Measurements from ENCODE around the gene SIL1. TPM values are rescaled to one million over a fixed set of nuclear protein-coding genes. Genes with fewer than 3 reads are reported as not detected.
A peak's percentile ranks its signal among the peaks of the same experiment; 100 is the strongest.

The SIL1 gene
- total RNA-seq, 1 donor from 2014 or later: 26.1 TPM

GRCh38 chr5:138936225-138936967 lies 261.8 kb downstream of the SIL1 start:
- H3K9me3 ChIP-seq (ENCODE audit: control insufficient read depth in 3 of 3, low read length in 3 of 3): no peaks in the 10 kb centered on the region
- H3K4me3 ChIP-seq (ENCODE audit: low read length in 3 of 3): no peak overlapping the region
- peaks cover 0 to 8% (median 5%) of the 10 kb centered on the region in 3 donors for H3K4me1 ChIP-seq (ENCODE audit: control insufficient read depth in 3 of 3, insufficient read depth in 3 of 3, low read length in 3 of 3)
- H3K36me3 ChIP-seq (ENCODE audit: control insufficient read depth in 3 of 3, insufficient read depth in 3 of 3, low read length in 3 of 3): peaks cover 26 to 44% (median 39%) of the 10 kb centered on the region in 3 donors
- H3K27ac ChIP-seq (ENCODE audit: low read depth, low read length): no peak overlapping the region
- H3K9ac ChIP-seq (ENCODE audit: low read depth in 1 of 3, low read length in 3 of 3): no peak overlapping the region
- no peaks in the 10 kb centered on the region for H3K27me3 ChIP-seq (ENCODE audit: control insufficient read depth in 3 of 3, insufficient read depth in 3 of 3, low read length in 3 of 3)

- Histone ChIP-seq H3K9me3 (ENCODE audit: control insufficient read depth in 3 of 3, low read length in 3 of 3) (no peaks in the 10 kb centered on the region), H3K27ac (ENCODE audit: low read depth, low read length) (no peak overlapping the region), H3K4me3 (ENCODE audit: low read length in 3 of 3) (no peak overlapping the region), H3K36me3 (ENCODE audit: control insufficient read depth in 3 of 3, insufficient read depth in 3 of 3, low read length in 3 of 3) (peaks cover 33 to 53% (median 48%) of the 10 kb centered on the region in 3 donors), H3K9ac (ENCODE audit: low read depth in 1 of 3, low read length in 3 of 3) (no peak overlapping the region), H3K27me3 (ENCODE audit: control insufficient read depth in 3 of 3, insufficient read depth in 3 of 3, low read length in 3 of 3) (no peaks in the 10 kb centered on the region), H3K4me1 (ENCODE audit: control insufficient read depth in 3 of 3, insufficient read depth in 3 of 3, low read length in 3 of 3) (peaks cover 0 to 8% (median 5%) of the 10 kb centered on the region in 3 donors)
Measured at GRCh38 chr5:138935466-138935865, 262.7 kb downstream of the SIL1 start.

DNA sequence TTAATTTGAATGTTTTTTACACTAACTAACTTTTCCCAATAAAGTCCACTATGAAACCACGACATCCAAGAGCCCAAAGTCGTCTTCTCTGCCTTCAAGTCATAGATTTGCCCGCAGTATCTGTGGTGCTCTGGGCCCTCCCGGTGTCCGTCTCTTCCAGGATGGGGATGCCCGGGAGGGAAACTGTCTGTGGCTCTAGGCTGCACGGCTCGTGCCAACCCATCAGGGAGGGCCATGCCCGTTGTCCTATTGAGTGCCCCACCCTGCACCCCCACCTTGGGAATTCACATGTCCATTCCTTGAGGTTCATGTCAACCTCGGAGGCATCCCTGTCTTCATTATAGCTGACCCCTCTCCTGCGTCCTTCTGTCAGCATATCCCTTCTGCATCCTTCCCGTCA lies 263.2 kb downstream of the SIL1 start:
- H3K4me1 ChIP-seq (ENCODE audit: control insufficient read depth in 3 of 3, insufficient read depth in 3 of 3, low read length in 3 of 3): peaks cover 0 to 8% (median 5%) of the 10 kb centered on the region in 3 donors
- H3K9me3 ChIP-seq (ENCODE audit: control insufficient read depth in 3 of 3, low read length in 3 of 3): no peaks in the 10 kb centered on the region
- H3K36me3 ChIP-seq (ENCODE audit: control insufficient read depth in 3 of 3, insufficient read depth in 3 of 3, low read length in 3 of 3): peaks cover 36 to 58% (median 53%) of the 10 kb centered on the region in 3 donors
- H3K27me3 ChIP-seq (ENCODE audit: control insufficient read depth in 3 of 3, insufficient read depth in 3 of 3, low read length in 3 of 3): no peaks in the 10 kb centered on the region
- H3K27ac ChIP-seq (ENCODE audit: low read depth, low read length): no peak overlapping the region
- H3K4me3 ChIP-seq (ENCODE audit: low read length in 3 of 3): no peak overlapping the region
- H3K9ac ChIP-seq (ENCODE audit: low read depth in 1 of 3, low read length in 3 of 3): no peak overlapping the region

GRCh38 chr5:138933522-138934290 lies 264.5 kb downstream of the SIL1 start:
- no peak overlapping the region for H3K27ac ChIP-seq (ENCODE audit: low read depth, low read length)
- no peaks in the 10 kb centered on the region for H3K27me3 ChIP-seq (ENCODE audit: control insufficient read depth in 3 of 3, insufficient read depth in 3 of 3, low read length in 3 of 3)
- no peaks in the 10 kb centered on the region for H3K9me3 ChIP-seq (ENCODE audit: control insufficient read depth in 3 of 3, low read length in 3 of 3)
- H3K4me3 ChIP-seq (ENCODE audit: low read length in 3 of 3): no peak overlapping the region
- H3K4me1 ChIP-seq (ENCODE audit: control insufficient read depth in 3 of 3, insufficient read depth in 3 of 3, low read length in 3 of 3): peaks cover 0 to 8% (median 5%) of the 10 kb centered on the region in 3 donors
- peaks cover 41 to 69% (median 57%) of the 10 kb centered on the region in 3 donors for H3K36me3 ChIP-seq (ENCODE audit: control insufficient read depth in 3 of 3, insufficient read depth in 3 of 3, low read length in 3 of 3)
- H3K9ac ChIP-seq (ENCODE audit: low read depth in 1 of 3, low read length in 3 of 3): no peak overlapping the region

GRCh38 chr5:138932171-138932810 lies 265.9 kb downstream of the SIL1 start:
- H3K9ac ChIP-seq (ENCODE audit: low read depth in 1 of 3, low read length in 3 of 3): no peak overlapping the region
- no peaks in the 10 kb centered on the region for H3K27me3 ChIP-seq (ENCODE audit: control insufficient read depth in 3 of 3, insufficient read depth in 3 of 3, low read length in 3 of 3)
- H3K9me3 ChIP-seq (ENCODE audit: control insufficient read depth in 3 of 3, low read length in 3 of 3): no peaks in the 10 kb centered on the region
- H3K4me3 ChIP-seq (ENCODE audit: low read length in 3 of 3): no peak overlapping the region
- H3K4me1 ChIP-seq (ENCODE audit: control insufficient read depth in 3 of 3, insufficient read depth in 3 of 3, low read length in 3 of 3): peaks cover 7 to 10% (median 9%) of the 10 kb centered on the region in 3 donors
- peaks cover 41 to 74% (median 61%) of the 10 kb centered on the region in 3 donors for H3K36me3 ChIP-seq (ENCODE audit: control insufficient read depth in 3 of 3, insufficient read depth in 3 of 3, low read length in 3 of 3)
- no peak overlapping the region for H3K27ac ChIP-seq (ENCODE audit: low read depth, low read length)

DNA sequence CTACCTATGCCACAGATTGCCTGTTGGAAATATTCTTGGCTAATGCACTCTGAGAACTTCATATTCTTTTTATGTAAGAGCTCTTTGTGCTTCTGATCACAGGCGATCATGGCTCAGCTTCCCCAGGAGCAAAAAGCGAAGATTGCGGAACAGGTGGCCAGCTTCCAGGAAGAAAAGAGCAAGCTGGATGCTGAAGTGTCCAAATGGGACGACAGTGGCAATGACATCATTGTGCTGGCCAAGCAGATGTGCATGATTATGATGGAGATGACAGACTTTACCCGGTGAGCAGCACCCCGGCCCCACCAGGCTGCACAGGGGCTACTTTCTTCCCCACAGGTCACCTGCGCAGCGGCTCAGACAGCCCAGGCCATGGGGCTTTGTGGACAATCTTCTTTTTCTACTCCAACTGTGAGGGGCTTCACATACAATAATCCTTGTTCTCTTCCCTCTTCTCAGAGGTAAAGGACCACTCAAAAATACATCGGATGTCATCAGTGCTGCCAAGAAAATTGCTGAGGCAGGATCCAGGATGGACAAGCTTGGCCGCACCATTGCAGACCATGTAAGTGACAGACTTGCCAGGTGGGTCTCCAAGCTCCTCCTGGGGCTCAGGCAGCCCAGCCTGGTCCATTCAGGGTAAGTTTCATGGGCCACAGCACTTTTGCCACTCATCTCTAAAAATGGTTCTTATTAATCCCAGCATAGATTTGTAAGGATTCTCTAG lies 267.6 kb downstream of the SIL1 start:
- Histone ChIP-seq H3K27ac (ENCODE audit: low read depth, low read length) (no peak overlapping the region), H3K36me3 (ENCODE audit: control insufficient read depth in 3 of 3, insufficient read depth in 3 of 3, low read length in 3 of 3) (peaks cover 51 to 82% (median 73%) of the 10 kb centered on the region in 3 donors), H3K4me1 (ENCODE audit: control insufficient read depth in 3 of 3, insufficient read depth in 3 of 3, low read length in 3 of 3) (peaks cover 4 to 7% (median 6%) of the 10 kb centered on the region in 3 donors), H3K9me3 (ENCODE audit: control insufficient read depth in 3 of 3, low read length in 3 of 3) (no peaks in the 10 kb centered on the region), H3K4me3 (ENCODE audit: low read length in 3 of 3) (no peak overlapping the region), H3K9ac (ENCODE audit: low read depth in 1 of 3, low read length in 3 of 3) (no peak overlapping the region), H3K27me3 (ENCODE audit: control insufficient read depth in 3 of 3, insufficient read depth in 3 of 3, low read length in 3 of 3) (no peaks in the 10 kb centered on the region)

DNA sequence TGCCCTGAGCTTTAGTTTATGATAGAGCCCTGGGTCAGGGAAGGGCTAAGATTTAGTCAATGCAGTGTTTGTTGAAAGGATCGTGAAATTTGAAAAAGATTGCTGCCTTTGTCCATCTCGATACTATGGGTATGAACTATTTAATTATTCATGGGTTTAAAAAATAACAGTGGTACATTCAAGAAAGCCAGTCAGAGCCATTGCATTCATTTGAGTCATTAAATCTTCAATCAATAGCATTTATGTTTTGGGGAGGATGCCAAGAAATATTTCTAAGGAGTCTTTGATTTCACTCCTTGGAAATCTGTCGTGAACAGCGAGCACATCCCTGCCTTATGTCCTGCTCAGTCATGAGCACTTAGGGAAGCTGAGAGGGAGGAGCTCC lies 268.6 kb downstream of the SIL1 start:
- peaks cover 4 to 7% (median 6%) of the 10 kb centered on the region in 3 donors for H3K4me1 ChIP-seq (ENCODE audit: control insufficient read depth in 3 of 3, insufficient read depth in 3 of 3, low read length in 3 of 3)
- no peak overlapping the region for H3K9ac ChIP-seq (ENCODE audit: low read depth in 1 of 3, low read length in 3 of 3)
- no peak overlapping the region for H3K4me3 ChIP-seq (ENCODE audit: low read length in 3 of 3)
- no peak overlapping the region for H3K27ac ChIP-seq (ENCODE audit: low read depth, low read length)
- H3K9me3 ChIP-seq (ENCODE audit: control insufficient read depth in 3 of 3, low read length in 3 of 3): no peaks in the 10 kb centered on the region
- H3K27me3 ChIP-seq (ENCODE audit: control insufficient read depth in 3 of 3, insufficient read depth in 3 of 3, low read length in 3 of 3): no peaks in the 10 kb centered on the region
- H3K36me3 ChIP-seq (ENCODE audit: control insufficient read depth in 3 of 3, insufficient read depth in 3 of 3, low read length in 3 of 3): peaks cover 60 to 83% (median 73%) of the 10 kb centered on the region in 3 donors

DNA sequence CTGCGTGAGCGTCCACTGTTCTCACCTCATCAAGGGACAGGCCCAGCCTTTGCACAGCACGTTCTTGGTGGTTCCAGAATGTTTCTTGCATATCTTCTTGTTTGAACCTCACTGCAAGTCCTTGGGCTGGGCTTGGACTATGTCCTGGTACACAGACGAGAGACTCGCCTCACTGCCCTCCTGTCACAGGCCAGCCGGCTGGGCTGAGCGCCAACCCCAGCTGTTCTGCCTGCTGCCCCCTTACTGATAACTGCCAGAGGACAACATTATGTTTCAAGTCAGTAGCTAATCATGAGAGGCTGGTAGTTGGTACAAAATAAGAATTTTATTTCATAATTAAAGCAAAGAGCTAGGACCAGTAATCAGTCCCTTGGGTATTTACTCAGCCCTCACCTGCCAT lies 270.2 kb downstream of the SIL1 start:
- H3K27me3 ChIP-seq (ENCODE audit: control insufficient read depth in 3 of 3, insufficient read depth in 3 of 3, low read length in 3 of 3): no peaks in the 10 kb centered on the region
- peaks cover 55 to 67% (median 63%) of the 10 kb centered on the region in 3 donors for H3K36me3 ChIP-seq (ENCODE audit: control insufficient read depth in 3 of 3, insufficient read depth in 3 of 3, low read length in 3 of 3)
- no peak overlapping the region for H3K9ac ChIP-seq (ENCODE audit: low read depth in 1 of 3, low read length in 3 of 3)
- H3K9me3 ChIP-seq (ENCODE audit: control insufficient read depth in 3 of 3, low read length in 3 of 3): no peaks in the 10 kb centered on the region
- H3K4me1 ChIP-seq (ENCODE audit: control insufficient read depth in 3 of 3, insufficient read depth in 3 of 3, low read length in 3 of 3): peaks cover 4 to 7% (median 6%) of the 10 kb centered on the region in 3 donors
- no peak overlapping the region for H3K27ac ChIP-seq (ENCODE audit: low read depth, low read length)
- H3K4me3 ChIP-seq (ENCODE audit: low read length in 3 of 3): peak overlapping the region in 1 of 3 donors; percentile 27

DNA sequence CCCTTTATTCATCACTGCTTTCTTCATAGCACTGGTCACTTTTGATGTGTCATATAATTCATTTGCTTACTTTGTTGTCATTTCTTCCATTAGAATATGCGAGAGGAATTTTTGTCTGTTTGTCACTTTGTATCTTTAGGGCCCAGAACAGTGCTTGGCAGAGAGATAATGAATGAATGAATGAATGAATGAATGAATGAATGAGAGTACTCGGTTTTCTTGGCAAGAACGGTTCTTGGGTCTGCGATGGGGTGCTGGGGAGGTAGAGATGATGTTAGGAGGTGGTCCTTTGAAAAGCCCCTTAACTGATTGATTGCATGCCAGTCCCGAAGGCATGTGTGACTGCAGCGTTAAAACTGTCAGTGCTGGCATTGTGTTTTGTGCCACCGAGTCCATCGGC lies 270.6 kb downstream of the SIL1 start:
- Histone ChIP-seq H3K27ac (ENCODE audit: low read depth, low read length) (no peak overlapping the region), H3K9me3 (ENCODE audit: control insufficient read depth in 3 of 3, low read length in 3 of 3) (no peaks in the 10 kb centered on the region), H3K4me1 (ENCODE audit: control insufficient read depth in 3 of 3, insufficient read depth in 3 of 3, low read length in 3 of 3) (peaks cover 4 to 7% (median 6%) of the 10 kb centered on the region in 3 donors), H3K4me3 (ENCODE audit: low read length in 3 of 3) (peak overlapping the region in 1 of 3 donors; percentile 27), H3K27me3 (ENCODE audit: control insufficient read depth in 3 of 3, insufficient read depth in 3 of 3, low read length in 3 of 3) (no peaks in the 10 kb centered on the region), H3K9ac (ENCODE audit: low read depth in 1 of 3, low read length in 3 of 3) (no peak overlapping the region), H3K36me3 (ENCODE audit: control insufficient read depth in 3 of 3, insufficient read depth in 3 of 3, low read length in 3 of 3) (peaks cover 51 to 63% (median 59%) of the 10 kb centered on the region in 3 donors)

All from skeletal muscle tissue (tissue), 4 donors.